GM20000 (cell line): ENCODE measurements around the gene SLC25A38.
A peak's percentile ranks its signal among the peaks of the same experiment; 100 is the strongest.

Source experiments
- DNase-seq: peaks from one replicate; pipeline ENCODE4 v3.0.0; 2012; ENCODE audit warnings: low spot score
- CTCF ChIP-seq: IDR thresholded peaks from 2 replicates; pipeline ENCODE4 v1.5.1; 2012; ENCODE audit warnings: mild to moderate bottlenecking, control low read depth; ENCODE audit errors: extremely low read depth, missing control alignments

The SLC25A38 gene

GRCh38 chr3:39387411-39387975 lies 4.3 kb downstream of the SLC25A38 start:
- no peak for TF ChIP-seq CTCF
- DNase-seq = no peak

GRCh38 chr3:39388153-39388552 lies 5.0 kb downstream of the SLC25A38 start:
- no peak for DNase-seq
- TF ChIP-seq CTCF = no peak

GRCh38 chr3:39388741-39389248 lies 5.6 kb downstream of the SLC25A38 start:
- TF ChIP-seq CTCF = no peak
- DNase-seq = peak; percentile 74

- TF ChIP-seq CTCF = no peak
- DNase-seq = no peak
These were observed 7.0 kb downstream of the SLC25A38 start for GRCh38 chr3:39390181-39390580.

GRCh38 chr3:39396690-39397089 lies 13.5 kb downstream of the SLC25A38 start:
- no peak for DNase-seq

GRCh38 chr3:39398700-39399099 lies 15.5 kb downstream of the SLC25A38 start:
- DNase-seq = no peak
- no peak for TF ChIP-seq CTCF

More at GRCh38 chr3:39396690-39397089, 13.5 kb downstream of the SLC25A38 start:
- TF ChIP-seq CTCF = no peak

- TF ChIP-seq CTCF = no peak
- no peak for DNase-seq
These were observed 18.8 kb downstream of the SLC25A38 start for GRCh38 chr3:39401983-39402382.
